Bronchial epithelial cell (primary cell): Measurements from ENCODE around the gene OST4. TPM values are rescaled to one million over a fixed set of nuclear protein-coding genes. Genes with fewer than 3 reads are reported as not detected.

Source experiments
- DNase-seq: peaks from one replicate; pipeline ENCODE4 v3.0.0-alpha.2; 2010; ENCODE audit warnings: low read depth
- FAIRE-seq: peaks from 2 replicates; lab custom pipeline; 2011; peaks lifted over from hg19 to GRCh38; lab: Jason Lieb, UNC
- H3K27me3 ChIP-seq: 2 replicates; pipeline ENCODE4 v1.5.1; 2011; ENCODE audit warnings: low read length; ENCODE audit not compliant: control insufficient read depth, insufficient read depth
- H3K36me3 ChIP-seq: 2 replicates; pipeline ENCODE4 v1.5.1; 2011; ENCODE audit warnings: low read length; ENCODE audit not compliant: control insufficient read depth, insufficient read depth
- H3K4me3 ChIP-seq: 2 replicates; pipeline ENCODE4 v1.5.1; 2011; ENCODE audit warnings: mild to moderate bottlenecking, low read depth, low read length, control low read depth
- total RNA-seq: library from RNA; depleted of rRNA; stranded (reverse); fragments of >200 nt; gene quantifications from 2 replicates; pipeline ENCODE4 v1.2.1, GENCODE V29; 2014
- TF ChIP-seq, protein P1 (sequence below): IDR thresholded peaks from 2 replicates; pipeline ENCODE4 v1.5.1; 2011; ENCODE audit warnings: mild to moderate bottlenecking, moderate library complexity, low read length, control low read depth, inconsistent platforms; ENCODE audit not compliant: insufficient read depth, severe bottlenecking

The OST4 gene
- total RNA-seq, 1 donor from 2014 or later = 226 TPM

- TF ChIP-seq, protein P1, sequence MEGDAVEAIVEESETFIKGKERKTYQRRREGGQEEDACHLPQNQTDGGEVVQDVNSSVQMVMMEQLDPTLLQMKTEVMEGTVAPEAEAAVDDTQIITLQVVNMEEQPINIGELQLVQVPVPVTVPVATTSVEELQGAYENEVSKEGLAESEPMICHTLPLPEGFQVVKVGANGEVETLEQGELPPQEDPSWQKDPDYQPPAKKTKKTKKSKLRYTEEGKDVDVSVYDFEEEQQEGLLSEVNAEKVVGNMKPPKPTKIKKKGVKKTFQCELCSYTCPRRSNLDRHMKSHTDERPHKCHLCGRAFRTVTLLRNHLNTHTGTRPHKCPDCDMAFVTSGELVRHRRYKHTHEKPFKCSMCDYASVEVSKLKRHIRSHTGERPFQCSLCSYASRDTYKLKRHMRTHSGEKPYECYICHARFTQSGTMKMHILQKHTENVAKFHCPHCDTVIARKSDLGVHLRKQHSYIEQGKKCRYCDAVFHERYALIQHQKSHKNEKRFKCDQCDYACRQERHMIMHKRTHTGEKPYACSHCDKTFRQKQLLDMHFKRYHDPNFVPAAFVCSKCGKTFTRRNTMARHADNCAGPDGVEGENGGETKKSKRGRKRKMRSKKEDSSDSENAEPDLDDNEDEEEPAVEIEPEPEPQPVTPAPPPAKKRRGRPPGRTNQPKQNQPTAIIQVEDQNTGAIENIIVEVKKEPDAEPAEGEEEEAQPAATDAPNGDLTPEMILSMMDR = no peak
- Histone ChIP-seq H3K36me3 (peaks cover 16% of the 10 kb centered on the region), H3K4me3 (peak overlapping the region; percentile 83), H3K27me3 (no peaks in the 10 kb centered on the region)
- DNase-seq (peak; percentile 16), FAIRE-seq (no peak)
These were observed 19.4 kb downstream of the OST4 start for GRCh38 chr2:27051902-27052645.

DNA sequence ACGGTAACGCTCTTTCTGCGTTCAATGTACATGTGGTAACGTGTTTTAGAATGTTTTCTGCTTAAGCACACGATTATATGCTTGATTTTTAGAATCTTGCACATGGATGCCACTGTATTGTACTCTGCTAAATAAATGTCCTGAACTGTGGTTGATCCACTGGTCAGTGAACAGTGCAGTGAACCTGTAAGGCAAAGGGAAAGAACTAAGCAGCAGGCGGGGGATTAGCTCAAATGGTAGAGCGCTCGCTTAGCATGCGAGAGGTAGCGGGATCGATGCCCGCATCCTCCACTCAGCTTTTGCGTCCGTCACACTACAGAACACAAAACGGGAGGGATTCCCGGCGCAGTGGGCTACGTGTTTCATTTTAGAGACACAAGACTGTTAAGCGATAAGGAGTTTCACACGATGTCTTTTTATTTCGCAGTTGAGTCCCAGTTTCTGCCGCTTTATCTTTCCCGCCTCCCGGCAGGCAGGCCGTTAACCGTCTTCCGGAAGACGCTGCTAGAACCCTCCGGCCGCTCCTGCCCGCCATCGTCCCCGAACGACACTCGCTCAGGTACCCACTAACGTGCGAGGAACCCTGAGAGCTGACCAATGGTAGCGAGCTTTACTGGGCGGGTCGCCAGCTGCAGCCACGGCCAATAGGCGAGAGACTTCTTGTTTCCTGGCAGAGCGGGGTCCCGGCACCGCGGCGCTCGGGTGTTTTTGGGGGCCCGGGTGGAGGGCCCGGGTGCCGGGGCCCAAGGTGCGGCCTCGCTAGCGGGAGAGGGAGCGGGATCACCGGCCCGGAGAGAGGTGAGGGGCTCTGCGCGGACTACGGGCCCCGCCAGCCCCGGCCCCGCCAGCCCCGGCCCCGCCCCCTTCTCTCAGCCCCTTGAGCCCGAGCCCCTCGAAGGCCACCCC, 20.2 kb downstream of the OST4 start, which contains the start of gene AGBL5:
AGBL5 (plus strand) TSS at position 673 of the 906 bp plus-strand sequence. CDS start 1,291 bp downstream, outside the sequence.
- H3K4me3 ChIP-seq = peak within 1 kb of the TSS; percentile 83
- TF ChIP-seq, protein P1 = no peak
- no peak for FAIRE-seq
- H3K27me3 ChIP-seq = no peaks in the 10 kb centered on the region
- peaks cover 15% of the 10 kb centered on the region for H3K36me3 ChIP-seq
- peak; percentile 89 for DNase-seq

DNA sequence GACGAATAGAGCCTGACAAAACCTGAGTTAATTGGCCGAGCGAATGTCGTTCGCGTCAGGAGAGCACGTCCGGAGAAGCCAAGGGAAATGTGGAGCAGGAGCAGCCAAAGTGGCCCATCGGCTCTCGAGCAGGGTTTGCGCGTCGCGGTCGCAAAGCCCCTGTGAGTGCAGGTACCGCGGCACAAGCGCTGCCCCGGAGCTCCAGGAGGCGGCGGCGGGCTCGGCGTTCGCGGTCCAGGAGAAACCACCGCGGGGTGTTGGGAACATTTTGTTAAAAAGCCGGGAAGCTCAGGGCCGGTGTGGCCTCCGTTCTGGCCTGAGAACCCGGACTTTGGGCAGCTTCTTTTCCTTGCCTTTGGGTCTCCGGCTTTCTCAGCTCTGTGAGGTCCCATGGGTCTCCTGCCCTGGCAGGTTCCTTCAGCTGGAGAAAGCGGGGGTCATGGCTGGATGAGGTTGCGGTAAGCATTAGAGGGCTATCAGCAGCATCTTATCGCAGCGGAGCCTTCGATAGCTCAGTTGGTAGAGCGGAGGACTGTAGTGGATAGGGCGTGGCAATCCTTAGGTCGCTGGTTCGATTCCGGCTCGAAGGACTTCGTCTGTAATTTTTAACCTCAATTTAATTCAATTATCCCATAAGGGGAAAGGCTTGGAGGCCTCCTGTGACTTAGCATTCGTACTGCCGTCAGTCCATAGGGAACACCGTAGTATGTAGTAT, 21.0 kb downstream of the OST4 start:
- peak overlapping the region; percentile 83 for H3K4me3 ChIP-seq
- TF ChIP-seq, protein P1 = peak; percentile 44
- H3K36me3 ChIP-seq = peaks cover 10% of the 10 kb centered on the region
- FAIRE-seq (no peak), DNase-seq (peak; percentile 94)
- no peaks in the 10 kb centered on the region for H3K27me3 ChIP-seq

GRCh38 chr2:27049422-27050280, 21.8 kb downstream of the OST4 start:
- peaks cover 3% of the 10 kb centered on the region for H3K36me3 ChIP-seq
- H3K27me3 ChIP-seq = no peaks in the 10 kb centered on the region
- no peak for FAIRE-seq
- TF ChIP-seq, protein P1 = no peak
- peak overlapping the region; percentile 83 for H3K4me3 ChIP-seq
- no peak for DNase-seq

DNA sequence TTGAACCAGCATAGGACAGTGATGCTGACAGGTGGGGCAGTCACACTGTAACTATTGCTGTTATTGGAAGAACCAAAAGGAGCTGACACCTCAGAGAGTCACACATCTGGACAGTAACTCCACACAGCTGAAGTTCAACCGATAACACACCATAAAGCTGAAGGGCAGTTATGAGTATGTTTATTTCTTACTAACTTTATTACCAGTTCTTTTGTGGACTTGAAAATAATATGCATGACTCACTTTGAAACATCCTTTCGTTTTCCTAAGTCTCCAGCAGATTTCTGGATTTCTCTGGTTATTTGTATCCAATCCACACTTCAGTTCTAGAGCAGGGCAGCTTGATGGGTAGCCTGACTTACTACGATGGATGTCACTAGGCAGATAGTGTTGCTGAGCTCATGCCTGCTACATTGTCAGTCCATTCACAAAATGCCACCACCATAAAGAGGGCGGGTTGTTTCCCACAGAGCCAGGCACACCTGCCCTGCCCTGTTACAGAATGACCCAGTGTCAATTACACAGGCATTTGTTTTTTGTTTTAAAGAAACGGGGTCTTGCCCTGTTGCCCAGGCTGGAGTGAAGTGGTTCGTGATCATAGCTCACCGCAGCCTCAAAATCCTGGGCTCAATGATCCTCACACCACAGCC, 28.3 kb downstream of the OST4 start:
- DNase-seq (no peak), FAIRE-seq (no peak)
- Histone ChIP-seq H3K4me3 (no peak overlapping the region), H3K36me3 (peaks cover 15% of the 10 kb centered on the region), H3K27me3 (no peaks in the 10 kb centered on the region)
- TF ChIP-seq, protein P1 = no peak
